Coronary artery (tissue), 2 donors: ENCODE data around the gene COX8C.
"Not testable (repeated sequence)": the region's sequence is repeated elsewhere in the genome, so short reads cannot be mapped to it uniquely, and the experiment has no call there.

Experiments
- DNase-seq: peaks from one replicate; pipeline ENCODE4 v3.0.0-alpha.2; 2017; ENCODE audit warnings: low spot score
- H3K27ac ChIP-seq, 2 donors: fragments of 200-600 bp; sonication (generic); one replicate each; pipeline ENCODE4 v1.5.1; 2016 to 2019
- H3K4me3 ChIP-seq: fragments of 200-600 bp; sonication (generic); 2 replicates; pipeline ENCODE4 v1.5.1; 2016; ENCODE audit warnings: mild to moderate bottlenecking, moderate library complexity
- CTCF ChIP-seq: fragments of 200-600 bp; sonication (generic); IDR thresholded peaks from one replicate; pipeline ENCODE4 v1.5.1; 2019; ENCODE audit warnings: antibody characterized with exemption

The COX8C gene

GRCh38 chr14:93369713-93370266 is 22.8 kb downstream of the COX8C start:
- Histone ChIP-seq H3K4me3 (no peak overlapping the region), H3K27ac (no peak overlapping the region)
- no peak for DNase-seq
- TF ChIP-seq CTCF, result no peak

- TF ChIP-seq CTCF, result no peak
- DNase-seq, result no peak
- no peak overlapping the region for H3K27ac ChIP-seq
- no peak overlapping the region for H3K4me3 ChIP-seq
Measured at GRCh38 chr14:93375673-93376156, 28.7 kb downstream of the COX8C start.

- no peak for DNase-seq
- TF ChIP-seq CTCF, result no peak
- Histone ChIP-seq H3K27ac (no peak overlapping the region), H3K4me3 (no peak overlapping the region)
Measured at GRCh38 chr14:93379831-93380230, 32.8 kb downstream of the COX8C start.

- DNase-seq, result no peak
- no peak for TF ChIP-seq CTCF
Measured at GRCh38 chr14:93381644-93382043, 34.7 kb downstream of the COX8C start.

GRCh38 chr14:93384256-93384655 is 37.3 kb downstream of the COX8C start:
- DNase-seq, H3K4me3 ChIP-seq, H3K27ac ChIP-seq: not testable (repeated sequence)

More at GRCh38 chr14:93381644-93382043, 34.7 kb downstream of the COX8C start:
- Histone ChIP-seq H3K27ac (no peak overlapping the region), H3K4me3 (no peak overlapping the region)

- no peak for DNase-seq
- no peak for TF ChIP-seq CTCF
- H3K27ac ChIP-seq, result no peak overlapping the region
- H3K4me3 ChIP-seq, result no peak overlapping the region
Measured at GRCh38 chr14:93395231-93395630, 48.2 kb downstream of the COX8C start.

- no peak for TF ChIP-seq CTCF
- no peak for DNase-seq
- Histone ChIP-seq H3K4me3 (no peak overlapping the region), H3K27ac (no peak overlapping the region)
Measured at GRCh38 chr14:93396456-93396855, 49.5 kb downstream of the COX8C start.
